Adrenal gland (tissue), 5 donors: ENCODE results near the gene SPTBN4.

ENCODE experiments used
- POLR2A ChIP-seq, 2 donors: fragments of 450-650 bp; IDR thresholded peaks; one replicate each; pipeline ENCODE4 v1.6.1; 2017; ENCODE audit warnings: antibody characterized with exemption in 2 of 2, mild to moderate bottlenecking in 2 of 2, moderate library complexity in 1 of 2
- TF ChIP-seq, protein P1 (sequence below), 6 experiments: fragments of 450-650 bp in 4 of 6; fragments of 200-600 bp in 2 of 6; sonication (generic) in 1 of 6; IDR thresholded peaks; 1 replicate in 5 of 6; 2 replicates in 1 of 6; pipeline versions ENCODE4 v1.5.1 to v1.8.0; 2016 to 2021; ENCODE audit warnings: antibody characterized with exemption in 6 of 6, mild to moderate bottlenecking in 2 of 6, moderate library complexity in 1 of 6
- donor health status: DM: no; HTN: no; CAD: no.

DNA sequence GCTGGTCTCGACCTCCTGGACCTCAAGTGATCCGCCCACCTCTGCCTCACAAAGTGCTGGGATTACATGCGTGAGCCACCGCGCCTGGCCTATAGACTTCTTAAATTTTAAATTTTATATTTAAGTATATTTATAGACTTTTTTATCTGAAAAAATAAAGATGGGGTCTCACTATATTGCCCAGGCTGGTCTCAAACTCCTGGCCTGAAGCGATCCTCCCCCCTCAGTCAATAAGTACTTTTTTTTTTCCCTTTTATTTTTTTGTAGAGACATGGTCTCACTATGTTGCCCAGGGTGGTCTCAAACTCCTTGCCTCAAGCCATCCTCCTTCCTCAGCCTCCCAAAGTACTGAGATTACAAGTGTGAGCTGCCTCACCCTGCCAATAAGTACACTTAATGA is 42.9 kb upstream of the SPTBN4 start:
- TF ChIP-seq, protein P1, sequence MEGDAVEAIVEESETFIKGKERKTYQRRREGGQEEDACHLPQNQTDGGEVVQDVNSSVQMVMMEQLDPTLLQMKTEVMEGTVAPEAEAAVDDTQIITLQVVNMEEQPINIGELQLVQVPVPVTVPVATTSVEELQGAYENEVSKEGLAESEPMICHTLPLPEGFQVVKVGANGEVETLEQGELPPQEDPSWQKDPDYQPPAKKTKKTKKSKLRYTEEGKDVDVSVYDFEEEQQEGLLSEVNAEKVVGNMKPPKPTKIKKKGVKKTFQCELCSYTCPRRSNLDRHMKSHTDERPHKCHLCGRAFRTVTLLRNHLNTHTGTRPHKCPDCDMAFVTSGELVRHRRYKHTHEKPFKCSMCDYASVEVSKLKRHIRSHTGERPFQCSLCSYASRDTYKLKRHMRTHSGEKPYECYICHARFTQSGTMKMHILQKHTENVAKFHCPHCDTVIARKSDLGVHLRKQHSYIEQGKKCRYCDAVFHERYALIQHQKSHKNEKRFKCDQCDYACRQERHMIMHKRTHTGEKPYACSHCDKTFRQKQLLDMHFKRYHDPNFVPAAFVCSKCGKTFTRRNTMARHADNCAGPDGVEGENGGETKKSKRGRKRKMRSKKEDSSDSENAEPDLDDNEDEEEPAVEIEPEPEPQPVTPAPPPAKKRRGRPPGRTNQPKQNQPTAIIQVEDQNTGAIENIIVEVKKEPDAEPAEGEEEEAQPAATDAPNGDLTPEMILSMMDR (IDR thresholded peaks at IDR 0.05): no peak
- TF ChIP-seq POLR2A (IDR thresholded peaks at IDR 0.05): no peak
